ENCODE data around the gene DHX16. TPM values are rescaled to one million over a fixed set of nuclear protein-coding genes. Genes with fewer than 3 reads are reported as not detected.
A peak's percentile ranks its signal among the peaks of the same experiment; 100 is the strongest.

Gene DHX16
- total RNA-seq, 1 donor from 2014 or later: 24.8 TPM

DNA sequence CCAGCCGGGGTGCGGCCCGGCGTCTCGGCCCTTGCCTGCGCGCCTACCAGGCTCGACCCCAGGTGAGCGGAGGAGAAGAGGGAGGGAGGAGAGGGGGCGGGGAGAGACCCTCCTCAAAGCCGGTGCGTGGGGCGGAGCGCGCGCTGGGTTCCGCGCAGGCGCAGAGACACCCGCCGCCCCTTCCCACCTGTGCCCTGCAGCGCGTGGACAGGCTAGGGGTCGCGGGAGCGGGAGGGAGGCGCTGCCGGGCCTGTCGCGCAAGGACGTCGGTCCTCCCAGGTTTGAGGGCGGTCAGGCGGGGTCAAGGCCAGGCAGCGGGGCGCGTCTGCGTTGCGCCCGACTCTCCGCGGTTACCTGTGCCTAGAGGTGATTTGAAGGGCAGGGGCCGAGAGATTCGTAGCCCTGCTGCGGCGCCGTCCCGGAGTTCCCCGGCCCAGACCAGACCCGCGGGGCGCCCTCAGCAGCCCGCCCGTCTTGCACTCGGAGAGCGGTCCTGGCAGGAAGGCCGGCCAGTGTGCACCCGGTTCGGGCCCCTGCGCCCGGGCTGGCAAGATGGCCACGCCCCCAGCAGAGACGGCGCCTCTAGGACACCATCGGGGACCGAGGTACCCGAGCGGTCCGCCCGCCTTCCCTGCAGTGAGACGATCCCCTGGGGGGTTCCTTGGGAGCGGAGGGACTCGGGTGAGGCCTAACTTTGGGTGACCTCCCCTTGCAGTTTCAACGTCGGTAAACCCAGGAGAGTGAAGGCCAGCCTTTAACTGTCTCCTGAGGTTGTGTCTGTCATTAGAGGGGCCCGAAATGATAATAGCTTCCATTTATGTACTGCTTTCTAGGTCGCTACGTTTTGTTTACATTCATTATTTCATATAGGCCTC is 25.3 kb downstream of the DHX16 start:
- DNase-seq (ENCODE audit: extremely low spot score in 2 of 2): no peak
- Histone ChIP-seq H3K36me3 (peaks cover 0 to 23% of the 10 kb centered on the region in 2 donors), H3K27me3 (no peaks in the 10 kb centered on the region), H3K4me3 (peak overlapping the region; percentile 87 to 96), H3K27ac (peak overlapping the region; percentile 90), H3K9me3 (no peaks in the 10 kb centered on the region), H3K4me1 (peaks cover 20% of the 10 kb centered on the region)
- TF ChIP-seq POLR2A (IDR thresholded peaks at IDR 0.05) (no peak), POLR2AphosphoS5 (IDR thresholded peaks at IDR 0.05; ENCODE audit: insufficient read depth in 1 of 2, low read depth in 1 of 2) (peak in 1 of 2 donors; percentile 68), CTCF (IDR thresholded peaks at IDR 0.05) (no peak)
- intact Hi-C loops (cut with DNase I): no loop called here

DNA sequence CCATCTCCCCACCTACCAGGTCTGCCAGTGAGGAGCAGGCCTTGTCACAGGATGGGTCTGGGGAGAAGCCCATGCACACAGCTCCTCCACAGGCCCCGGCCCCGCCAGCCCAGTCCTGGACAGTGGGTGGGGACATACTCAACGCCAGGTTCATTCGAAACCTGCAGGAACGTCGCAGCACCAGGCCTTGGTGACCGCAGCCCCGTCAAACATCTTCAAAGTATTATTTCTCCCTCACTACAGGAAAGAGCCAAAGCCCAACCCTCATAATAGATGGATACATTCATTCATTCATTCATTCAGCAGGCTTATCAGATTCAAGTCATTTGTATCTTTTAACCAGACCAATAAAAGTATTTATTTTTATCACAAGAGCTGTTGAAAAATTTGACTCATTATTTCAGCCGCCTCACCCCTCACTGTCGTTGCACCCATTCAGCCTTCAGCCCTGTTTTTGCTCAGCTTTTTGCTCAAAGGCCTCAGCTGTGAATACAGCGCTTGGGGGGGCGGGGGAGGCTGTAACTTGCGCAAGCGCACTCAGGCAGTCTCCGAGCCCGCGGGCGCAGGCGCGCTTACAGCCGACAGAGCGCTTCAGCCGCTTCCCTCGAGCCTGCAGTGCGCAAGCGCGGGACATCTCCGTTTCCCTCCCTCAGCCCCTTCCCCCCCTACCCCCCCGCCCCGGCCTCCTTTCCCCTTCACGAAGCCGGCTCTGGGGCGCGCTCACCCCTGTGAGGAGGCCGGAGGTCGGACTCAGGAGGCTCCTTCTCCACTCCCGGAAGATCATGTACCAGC is 26.2 kb downstream of the DHX16 start, which contains the start of gene C6orf136:
C6orf136 (plus strand) TSS at position 684 of the 792 bp plus-strand sequence; CDS start at position 783, 99 bp downstream.
- H3K4me1 ChIP-seq: peaks cover 20% of the 10 kb centered on the region
- H3K4me3 ChIP-seq: peak within 1 kb of the TSS; percentile 87 to 96
- no peaks in the 10 kb centered on the region for H3K9me3 ChIP-seq
- TF ChIP-seq POLR2AphosphoS5 (IDR thresholded peaks at IDR 0.05; ENCODE audit: insufficient read depth in 1 of 2, low read depth in 1 of 2) (peak in 1 of 2 donors; percentile 46), POLR2A (IDR thresholded peaks at IDR 0.05) (no peak)
- peak within 1 kb of the TSS; percentile 90 for H3K27ac ChIP-seq
- H3K36me3 ChIP-seq: peaks cover 0 to 22% of the 10 kb centered on the region in 2 donors
- DNase-seq (ENCODE audit: extremely low spot score in 2 of 2): peak in 1 of 2 donors; percentile 90
- H3K27me3 ChIP-seq: no peaks in the 10 kb centered on the region
- intact Hi-C loops (cut with DNase I): no loop called here

GRCh38 chr6:30645989-30646388 is 26.8 kb downstream of the DHX16 start:
- peaks cover 0 to 19% of the 10 kb centered on the region in 2 donors for H3K36me3 ChIP-seq
- no peak for DNase-seq (ENCODE audit: extremely low spot score in 2 of 2)
- H3K9me3 ChIP-seq: no peaks in the 10 kb centered on the region
- H3K4me1 ChIP-seq: peaks cover 20% of the 10 kb centered on the region
- no peaks in the 10 kb centered on the region for H3K27me3 ChIP-seq
- intact Hi-C loops (cut with DNase I): no loop called here
- H3K27ac ChIP-seq: peak overlapping the region; percentile 90
- H3K4me3 ChIP-seq: no peak overlapping the region
- TF ChIP-seq CTCF (IDR thresholded peaks at IDR 0.05) (no peak), POLR2AphosphoS5 (IDR thresholded peaks at IDR 0.05; ENCODE audit: insufficient read depth in 1 of 2, low read depth in 1 of 2) (no peak)

- Histone ChIP-seq H3K4me1 (peaks cover 20% of the 10 kb centered on the region), H3K36me3 (peaks cover 0 to 31% of the 10 kb centered on the region in 2 donors), H3K27me3 (no peaks in the 10 kb centered on the region), H3K27ac (no peak overlapping the region), H3K4me3 (no peak overlapping the region), H3K9me3 (no peaks in the 10 kb centered on the region)
- intact Hi-C loops (cut with DNase I): no loop called here
- DNase-seq (ENCODE audit: extremely low spot score in 2 of 2): no peak
- no peak for TF ChIP-seq CTCF (IDR thresholded peaks at IDR 0.05)
- no peak for TF ChIP-seq POLR2AphosphoS5 (IDR thresholded peaks at IDR 0.05; ENCODE audit: insufficient read depth in 1 of 2, low read depth in 1 of 2)
- TF ChIP-seq POLR2A (IDR thresholded peaks at IDR 0.05): no peak
These were observed 28.0 kb downstream of the DHX16 start for GRCh38 chr6:30644769-30645168.

DNA sequence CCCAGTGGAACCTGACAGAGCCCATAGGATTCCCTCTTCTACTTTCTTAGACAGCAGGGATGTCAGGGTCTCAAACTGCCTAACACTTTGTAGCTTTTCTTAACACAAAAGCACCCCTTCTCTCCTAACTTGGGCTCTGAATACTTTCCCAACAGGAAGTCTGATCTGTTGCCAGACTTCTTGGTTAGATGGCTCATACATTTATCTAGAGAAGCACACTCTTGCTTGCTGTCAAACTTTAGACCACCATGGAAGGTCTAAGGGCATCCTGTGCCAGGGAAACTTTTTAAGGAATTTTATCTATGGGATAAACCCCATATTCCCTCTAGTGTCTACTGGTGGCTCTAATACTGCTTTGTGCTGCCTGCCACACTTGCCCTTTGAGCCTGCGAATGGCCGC is 29.1 kb downstream of the DHX16 start:
- TF ChIP-seq CTCF (IDR thresholded peaks at IDR 0.05) (no peak), POLR2A (IDR thresholded peaks at IDR 0.05) (no peak), POLR2AphosphoS5 (IDR thresholded peaks at IDR 0.05; ENCODE audit: insufficient read depth in 1 of 2, low read depth in 1 of 2) (no peak)
- DNase-seq (ENCODE audit: extremely low spot score in 2 of 2): no peak
- no peak overlapping the region for H3K4me3 ChIP-seq
- peaks cover 20% of the 10 kb centered on the region for H3K4me1 ChIP-seq
- no peak overlapping the region for H3K27ac ChIP-seq
- H3K9me3 ChIP-seq: no peaks in the 10 kb centered on the region
- H3K36me3 ChIP-seq: peaks cover 0 to 33% of the 10 kb centered on the region in 2 donors
- intact Hi-C loops (cut with DNase I): no loop called here
- H3K27me3 ChIP-seq: no peaks in the 10 kb centered on the region

Measured in vagina (tissue), 2 donors.